B cell (primary cell): Measurements from ENCODE around the gene PWWP2B.

ENCODE experiments used
- EZH2 ChIP-seq: IDR thresholded peaks from 2 replicates; pipeline ENCODE4 v1.6.1; 2012; ENCODE audit warnings: borderline replicate concordance, low read depth, mild to moderate bottlenecking, moderate library complexity, low read length; ENCODE audit not compliant: insufficient read depth, poor library complexity, severe bottlenecking
- TF ChIP-seq, protein P1 (sequence below): fragments of 200-600 bp; IDR thresholded peaks from one replicate; pipeline ENCODE4 v1.8.0; 2022; ENCODE audit warnings: antibody characterized with exemption, mild to moderate bottlenecking

DNA sequence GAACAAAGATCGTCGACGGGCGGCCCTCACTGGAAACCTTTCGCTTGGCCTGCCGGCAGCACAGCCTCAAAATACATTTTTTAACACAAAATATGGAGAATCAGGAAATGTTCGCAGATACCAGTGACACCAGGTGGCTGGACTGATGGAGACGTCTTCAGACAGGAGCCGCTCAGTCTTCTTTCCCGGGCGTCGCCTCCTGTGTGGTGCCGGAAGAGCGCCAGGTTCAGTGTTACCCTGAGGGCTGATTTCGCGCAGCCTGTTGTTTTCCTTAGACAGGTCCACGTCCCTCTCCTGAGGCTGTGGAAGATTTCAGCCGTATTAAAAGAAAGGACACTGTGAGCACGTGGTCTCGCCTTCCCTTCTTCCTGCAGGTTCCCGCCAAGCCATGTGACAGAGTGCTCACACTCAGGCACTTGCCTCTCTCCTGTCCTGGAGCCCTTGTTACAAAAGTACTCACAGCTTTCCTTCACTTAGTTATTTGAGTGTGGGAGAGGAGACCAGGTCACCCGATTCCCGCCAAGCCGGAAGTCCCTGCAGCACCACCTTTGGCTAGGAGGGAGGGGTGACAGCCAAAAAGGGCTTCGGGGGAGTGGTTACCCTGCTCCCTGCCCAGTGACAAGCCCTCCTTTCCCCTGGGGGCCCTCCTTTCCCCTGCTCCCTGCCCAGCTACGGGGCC lies 21.7 kb upstream of the PWWP2B start:
- TF ChIP-seq, protein P1, sequence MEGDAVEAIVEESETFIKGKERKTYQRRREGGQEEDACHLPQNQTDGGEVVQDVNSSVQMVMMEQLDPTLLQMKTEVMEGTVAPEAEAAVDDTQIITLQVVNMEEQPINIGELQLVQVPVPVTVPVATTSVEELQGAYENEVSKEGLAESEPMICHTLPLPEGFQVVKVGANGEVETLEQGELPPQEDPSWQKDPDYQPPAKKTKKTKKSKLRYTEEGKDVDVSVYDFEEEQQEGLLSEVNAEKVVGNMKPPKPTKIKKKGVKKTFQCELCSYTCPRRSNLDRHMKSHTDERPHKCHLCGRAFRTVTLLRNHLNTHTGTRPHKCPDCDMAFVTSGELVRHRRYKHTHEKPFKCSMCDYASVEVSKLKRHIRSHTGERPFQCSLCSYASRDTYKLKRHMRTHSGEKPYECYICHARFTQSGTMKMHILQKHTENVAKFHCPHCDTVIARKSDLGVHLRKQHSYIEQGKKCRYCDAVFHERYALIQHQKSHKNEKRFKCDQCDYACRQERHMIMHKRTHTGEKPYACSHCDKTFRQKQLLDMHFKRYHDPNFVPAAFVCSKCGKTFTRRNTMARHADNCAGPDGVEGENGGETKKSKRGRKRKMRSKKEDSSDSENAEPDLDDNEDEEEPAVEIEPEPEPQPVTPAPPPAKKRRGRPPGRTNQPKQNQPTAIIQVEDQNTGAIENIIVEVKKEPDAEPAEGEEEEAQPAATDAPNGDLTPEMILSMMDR: no peak
- TF ChIP-seq EZH2: no peak
